HG03442 (cell line): ENCODE measurements around the gene PPP1R15A.
"Not testable (repeated sequence)": the region's sequence is repeated elsewhere in the genome, so short reads cannot be mapped to it uniquely, and the experiment has no call there.

Source experiments
- ATAC-seq: cut with Tn5 transposase; IDR thresholded peaks from one replicate; pipeline ENCODE4 v1.9.1; 2021; ENCODE audit warnings: mild to moderate bottlenecking, moderate library complexity; ENCODE audit not compliant: unreplicated experiment

PPP1R15A gene

GRCh38 chr19:48858984-48859710 is 13.1 kb upstream of the PPP1R15A start:
- no peak for ATAC-seq

GRCh38 chr19:48859711-48860572 is 12.3 kb upstream of the PPP1R15A start:
- no peak for ATAC-seq

GRCh38 chr19:48861313-48861712 is 10.9 kb upstream of the PPP1R15A start:
- no peak for ATAC-seq

DNA sequence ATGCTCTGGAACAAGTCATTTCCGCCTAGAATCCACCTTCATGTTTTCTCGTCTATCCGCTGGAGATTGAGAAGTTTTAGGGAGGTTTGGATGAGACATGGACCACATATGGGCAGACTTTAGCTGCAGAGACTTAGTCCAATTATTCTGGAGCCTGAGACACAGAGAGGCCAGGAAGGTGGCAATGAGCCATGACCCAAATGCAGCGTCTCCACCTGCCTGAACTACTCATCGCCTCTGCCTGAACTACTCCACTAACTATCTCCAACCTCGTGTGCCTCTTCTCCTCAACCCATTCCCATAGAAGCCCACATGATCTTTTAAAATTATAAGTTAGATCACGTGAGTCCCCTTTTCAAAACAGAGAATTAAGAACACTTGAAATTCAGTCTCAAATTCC is 9.4 kb upstream of the PPP1R15A start:
- no peak for ATAC-seq

DNA sequence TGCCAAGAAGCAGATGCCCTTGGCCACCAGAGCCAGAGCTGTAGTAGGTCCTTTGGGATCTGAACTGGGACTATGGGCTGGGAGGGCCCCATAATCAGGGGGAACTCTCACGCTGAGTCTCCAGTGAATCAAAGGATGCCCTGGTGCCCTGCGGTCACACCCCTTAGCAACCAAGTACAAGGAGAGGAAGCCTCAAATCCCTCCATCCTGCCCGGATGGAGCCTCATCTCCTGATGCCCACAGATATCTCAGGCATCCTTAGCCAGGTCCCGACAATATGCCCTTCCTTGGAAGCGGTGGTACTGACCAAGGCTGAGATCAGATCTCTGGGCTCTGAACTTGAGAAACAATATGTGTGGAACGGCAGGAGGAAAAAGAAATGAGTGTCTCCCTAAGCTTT is 5.5 kb upstream of the PPP1R15A start:
- no peak for ATAC-seq

GRCh38 chr19:48867123-48867745 is 5.0 kb upstream of the PPP1R15A start:
- ATAC-seq: no peak

- ATAC-seq: no peak
Observed at GRCh38 chr19:48867746-48868113, 4.5 kb upstream of the PPP1R15A start.

- ATAC-seq: no peak
Observed at GRCh38 chr19:48868114-48868886, 3.9 kb upstream of the PPP1R15A start, which contains the start of gene PLEKHA4. TSS of gene PLEKHA4 (minus strand) at chr19:48868617. CDS start at chr19:48867620, 997 bp downstream.

DNA sequence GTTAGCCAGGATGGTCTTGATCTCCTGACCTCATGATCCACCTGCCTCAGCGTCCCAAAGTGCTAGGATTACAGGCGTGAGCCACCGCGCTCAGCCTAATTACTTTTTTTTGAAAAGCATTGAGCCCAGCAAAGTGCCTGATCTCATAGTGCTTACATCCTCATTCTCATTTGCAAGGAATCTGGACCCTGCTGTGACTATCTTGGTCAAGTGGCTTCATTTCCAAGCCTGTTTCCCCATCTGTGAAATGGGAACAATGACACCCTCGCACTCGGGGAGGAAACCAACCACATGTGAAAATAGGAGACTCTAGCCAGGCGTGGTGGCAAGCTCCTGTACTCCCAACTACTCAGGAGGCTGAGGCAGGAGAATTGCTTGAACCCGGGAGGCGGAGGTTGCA is 2.2 kb upstream of the PPP1R15A start:
- no peak for ATAC-seq

- ATAC-seq: not testable (repeated sequence)
Observed at GRCh38 chr19:48871471-48872181, 595 bp upstream of the PPP1R15A start.

DNA sequence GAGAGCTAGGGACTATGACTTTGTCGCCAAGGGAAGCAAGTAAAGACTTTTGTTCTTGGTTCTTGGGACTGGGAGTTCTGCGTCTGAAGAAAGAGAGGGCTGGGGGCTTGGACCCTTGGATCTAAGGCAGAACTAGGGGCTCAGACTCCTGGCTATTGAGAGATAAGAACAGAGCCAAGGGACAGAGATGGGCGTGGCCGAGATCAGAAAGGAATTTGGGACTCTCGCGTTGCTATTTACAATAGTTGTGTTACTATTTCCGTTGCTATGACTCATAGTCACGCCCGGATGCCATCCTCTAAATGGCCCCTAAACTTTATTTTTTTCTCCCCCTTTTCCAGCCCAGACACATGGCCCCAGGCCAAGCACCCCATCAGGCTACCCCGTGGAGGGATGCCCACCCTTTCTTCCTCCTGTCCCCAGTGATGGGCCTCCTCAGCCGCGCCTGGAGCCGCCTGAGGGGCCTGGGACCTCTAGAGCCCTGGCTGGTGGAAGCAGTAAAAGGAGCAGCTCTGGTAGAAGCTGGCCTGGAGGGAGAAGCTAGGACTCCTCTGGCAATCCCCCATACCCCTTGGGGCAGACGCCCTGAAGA is 759 bp downstream of the PPP1R15A start:
- no peak for ATAC-seq

GRCh38 chr19:48873476-48874302 is 1.5 kb downstream of the PPP1R15A start:
- ATAC-seq: no peak

DNA sequence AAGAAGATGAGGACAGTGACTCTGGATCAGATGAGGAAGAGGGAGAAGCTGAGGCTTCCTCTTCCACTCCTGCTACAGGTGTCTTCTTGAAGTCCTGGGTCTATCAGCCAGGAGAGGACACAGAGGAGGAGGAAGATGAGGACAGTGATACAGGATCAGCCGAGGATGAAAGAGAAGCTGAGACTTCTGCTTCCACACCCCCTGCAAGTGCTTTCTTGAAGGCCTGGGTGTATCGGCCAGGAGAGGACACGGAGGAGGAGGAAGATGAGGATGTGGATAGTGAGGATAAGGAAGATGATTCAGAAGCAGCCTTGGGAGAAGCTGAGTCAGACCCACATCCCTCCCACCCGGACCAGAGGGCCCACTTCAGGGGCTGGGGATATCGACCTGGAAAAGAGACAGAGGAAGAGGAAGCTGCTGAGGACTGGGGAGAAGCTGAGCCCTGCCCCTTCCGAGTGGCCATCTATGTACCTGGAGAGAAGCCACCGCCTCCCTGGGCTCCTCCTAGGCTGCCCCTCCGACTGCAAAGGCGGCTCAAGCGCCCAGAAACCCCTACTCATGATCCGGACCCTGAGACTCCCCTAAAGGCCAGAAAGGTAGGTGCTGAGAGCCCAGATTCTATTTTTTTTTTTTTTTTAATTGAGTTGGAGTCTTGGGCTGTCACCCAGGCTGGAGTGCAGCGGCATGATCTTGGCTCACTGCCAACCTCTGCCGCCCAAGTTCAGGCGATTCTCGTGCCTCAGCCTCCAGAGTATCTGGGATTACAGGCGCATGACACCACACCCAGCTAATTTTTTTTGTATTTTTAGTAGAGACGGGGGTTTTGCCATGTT is 2.3 kb downstream of the PPP1R15A start:
- no peak for ATAC-seq

DNA sequence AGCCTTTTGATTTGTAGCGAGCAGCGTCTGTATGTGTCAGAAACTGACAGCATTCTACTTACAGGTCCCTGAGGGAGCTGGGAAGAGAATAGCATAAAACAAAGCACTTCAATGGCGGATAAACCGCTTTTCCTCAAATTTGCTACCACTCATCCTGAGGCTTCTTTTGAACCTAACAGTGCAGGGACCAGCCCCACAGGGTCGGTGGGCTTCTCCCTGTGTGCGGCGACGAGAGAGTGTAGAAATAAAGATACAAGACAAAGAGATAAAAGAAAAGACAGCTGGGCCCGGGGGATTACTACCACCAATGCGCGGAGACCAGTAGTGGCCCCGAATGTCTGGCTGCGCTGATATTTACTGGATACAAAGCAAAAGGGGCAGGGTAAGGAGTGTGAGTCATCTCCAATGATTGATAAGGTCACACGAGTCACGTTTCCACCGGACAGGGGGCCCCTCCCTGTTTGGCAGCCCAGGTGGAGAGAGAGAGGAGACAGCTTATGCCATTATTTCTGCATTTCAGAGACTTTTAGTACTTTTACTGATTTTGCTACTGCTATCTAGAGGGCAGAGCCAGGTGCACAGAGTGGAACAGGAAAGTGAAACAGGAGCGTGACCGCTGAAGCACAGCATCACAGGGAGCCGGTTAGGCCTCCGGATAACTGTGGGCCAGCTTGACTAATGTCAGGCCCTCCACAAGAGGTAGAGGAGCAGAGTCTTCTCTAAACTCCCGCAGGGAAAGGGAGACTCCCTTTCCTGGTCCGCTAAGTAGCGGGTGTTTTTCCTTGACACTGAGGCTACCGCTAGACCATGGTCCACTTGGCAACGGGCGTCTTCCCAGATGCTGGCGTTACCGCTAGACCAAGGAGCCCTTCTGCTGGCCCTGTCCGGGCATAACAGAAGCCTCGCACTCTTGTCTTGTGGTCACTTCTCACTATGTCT is 4.1 kb downstream of the PPP1R15A start:
- not testable (repeated sequence) for ATAC-seq

DNA sequence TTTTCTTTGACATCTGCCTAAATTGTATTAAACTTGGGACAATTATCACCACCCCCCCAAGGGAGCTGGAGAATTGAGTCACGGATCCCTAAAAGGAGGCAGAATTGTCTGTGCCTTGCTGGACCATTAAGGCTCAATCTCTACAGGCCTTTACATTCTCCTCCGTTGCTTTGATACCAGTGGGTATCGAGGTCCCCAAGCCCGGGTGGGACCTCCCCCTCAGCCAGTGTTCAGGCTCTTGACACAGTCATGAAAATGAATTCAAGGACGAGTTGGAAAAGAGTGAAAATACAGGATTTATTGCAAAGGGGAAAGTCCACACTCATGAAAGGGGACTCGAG is 5.6 kb downstream of the PPP1R15A start:
- ATAC-seq: no peak

DNA sequence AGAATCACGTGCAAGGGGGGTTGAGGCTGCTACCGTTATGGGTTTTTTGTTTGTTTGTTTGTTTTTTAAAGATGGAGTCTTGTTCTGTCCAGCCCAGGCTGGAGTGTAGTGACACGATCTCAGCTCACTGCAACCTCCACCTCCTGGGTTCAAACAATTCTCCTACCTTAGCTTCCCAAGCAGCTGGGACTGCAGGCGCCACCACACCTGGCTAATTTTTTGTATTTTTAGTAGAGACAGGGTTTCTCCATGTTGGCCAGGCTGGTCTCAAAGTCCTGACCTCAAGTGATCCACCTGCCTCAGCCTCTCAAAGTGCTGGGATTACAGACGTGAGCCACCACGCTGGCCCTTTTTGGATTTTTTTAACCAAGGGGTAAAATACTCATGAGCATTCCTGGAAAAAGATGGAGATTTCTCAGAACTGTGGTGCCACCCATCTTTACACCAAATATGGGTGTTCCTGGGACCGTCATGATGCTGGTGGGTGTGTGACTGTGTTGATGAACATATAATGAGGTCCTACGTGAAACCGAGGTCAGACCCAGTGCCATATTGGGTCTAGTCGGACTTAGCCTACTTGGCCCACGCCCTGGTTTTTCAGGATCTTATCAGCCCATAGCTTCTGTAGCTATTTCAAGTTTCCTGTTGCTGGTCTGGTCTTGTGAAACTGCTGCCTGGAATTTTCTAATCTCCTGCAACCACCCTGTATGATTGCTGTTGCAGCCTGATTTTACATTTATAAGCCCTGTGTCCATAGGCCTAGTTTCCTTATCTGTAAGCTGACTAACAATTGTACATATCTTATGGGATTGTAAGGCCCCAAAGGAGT is 6.2 kb downstream of the PPP1R15A start:
- ATAC-seq: no peak
